Measurements from ENCODE around the gene CACNA1A.

DNA sequence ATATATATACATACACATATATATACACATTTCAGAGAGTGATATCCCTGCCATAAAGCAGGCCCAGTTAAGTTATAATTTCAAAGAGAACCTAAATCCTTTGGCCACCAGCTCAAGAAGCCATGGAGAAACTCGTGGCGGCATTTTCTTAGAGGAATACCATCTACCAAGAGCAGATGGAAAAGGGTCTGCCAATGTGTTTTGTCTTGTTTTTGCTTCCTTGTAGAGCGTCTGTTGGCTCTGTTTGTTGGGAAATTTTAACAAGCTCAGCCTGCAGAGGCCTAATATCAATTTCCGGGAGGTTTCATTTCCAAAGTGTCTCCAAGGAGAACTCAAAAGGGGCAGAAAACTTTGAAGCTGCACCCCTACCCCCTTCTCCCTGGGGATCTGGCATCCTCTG is 215.5 kb downstream of the CACNA1A start:
- TF ChIP-seq CTCF (IDR thresholded peaks at IDR 0.05) (no peak), POLR2A (IDR thresholded peaks at IDR 0.05) (no peak)
